ENCODE data around the gene COQ10A. TPM values are rescaled to one million over a fixed set of nuclear protein-coding genes. Genes with fewer than 3 reads are reported as not detected.

COQ10A gene
- polyA plus RNA-seq, 4 donors = 11.0 to 21.2 (median 15.5) TPM

DNA sequence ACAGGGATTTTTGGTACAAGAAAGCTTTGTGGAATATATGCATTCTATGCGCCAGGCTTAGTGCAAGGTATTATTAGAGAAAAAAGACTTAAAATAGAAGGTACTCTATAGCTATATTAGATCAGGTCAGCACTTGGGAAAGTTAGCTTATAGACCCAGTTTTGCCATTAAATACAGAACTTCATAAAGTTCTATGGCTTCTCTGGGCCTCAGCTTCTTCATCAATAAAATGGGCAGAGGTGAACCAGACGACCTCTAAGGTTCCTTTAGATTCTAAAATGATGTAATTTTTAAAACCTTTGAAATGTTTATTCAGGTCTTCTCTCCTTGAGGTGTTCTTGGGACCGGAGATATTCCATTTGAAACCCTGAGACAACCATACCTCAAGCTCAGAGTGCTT, 42.0 kb downstream of the COQ10A start:
- DNase-seq (ENCODE audit: low read depth in 4 of 4, low spot score in 3 of 4) = no peak

- DNase-seq (ENCODE audit: low read depth in 4 of 4, low spot score in 3 of 4) = no peak
These were observed 44.3 kb downstream of the COQ10A start for GRCh38 chr12:56311003-56311402.

GRCh38 chr12:56315249-56315621, 48.5 kb downstream of the COQ10A start:
- peak in 2 of 4 donors; percentile 12 to 14 for DNase-seq (ENCODE audit: low read depth in 4 of 4, low spot score in 3 of 4)

GRCh38 chr12:56315622-56316473, 49.1 kb downstream of the COQ10A start, which contains the start of gene CNPY2:
Gene CNPY2, minus strand, starts transcription at chr12:56315988. Its CDS starts 771 bp downstream, at chr12:56315217.
- DNase-seq (ENCODE audit: low read depth in 4 of 4, low spot score in 3 of 4) = peak; percentile 91 to 93 (median 92)

DNA sequence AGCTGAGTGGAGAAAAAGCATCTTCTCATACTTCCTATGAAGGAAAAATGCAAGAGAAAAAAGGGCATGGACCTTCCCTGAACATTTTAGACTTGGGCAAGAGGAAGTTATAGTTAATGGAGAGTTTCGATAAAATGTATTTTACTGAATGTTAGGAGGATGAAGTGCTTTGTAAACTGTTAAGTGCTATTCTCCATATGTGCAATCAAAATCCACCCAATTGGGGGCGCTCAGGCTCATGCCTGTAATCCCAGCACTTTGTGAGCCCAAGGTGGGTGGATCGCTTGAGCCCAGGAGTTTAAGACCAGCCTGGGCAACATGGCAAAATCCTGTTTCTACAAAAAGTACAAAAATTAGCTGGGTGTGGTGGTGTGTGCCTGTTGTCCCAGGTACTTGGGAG, 50.9 kb downstream of the COQ10A start:
- DNase-seq (ENCODE audit: low read depth in 4 of 4, low spot score in 3 of 4) = no peak

Other genes starting within 250 kb of the COQ10A start
- gene IKZF4, start 245.9 kb upstream of the COQ10A start, polyA plus RNA-seq (ENCODE audit: insufficient read length in 4 of 4) = 10 to 100 TPM; 16.3 to 24.3 (median 17.7) TPM
- gene RPS26, start 225.0 kb upstream of the COQ10A start, polyA plus RNA-seq (ENCODE audit: insufficient read length in 4 of 4) = 100 to 1,000 TPM in 3 of 4 donors, 10 to 100 TPM in 1; 92.7 to 593 (median 231) TPM
- 100 to 1,000 TPM in 1 of 4 donors, 10 to 100 TPM in 2, 1 to 10 TPM in 1; 6.8 to 103 (median 77.2) TPM for gene ERBB3, start 186.8 kb upstream of the COQ10A start, polyA plus RNA-seq (ENCODE audit: insufficient read length in 4 of 4)
- gene PA2G4, start 162.4 kb upstream of the COQ10A start, polyA plus RNA-seq (ENCODE audit: insufficient read length in 4 of 4) = 100 to 1,000 TPM; 104 to 166 (median 154) TPM
- gene RPL41, start 150.3 kb upstream of the COQ10A start, polyA plus RNA-seq (ENCODE audit: insufficient read length in 4 of 4) = 1,000 to 10,000 TPM; 4,554 to 5,864 (median 4,890) TPM
- gene ZC3H10, start 148.7 kb upstream of the COQ10A start, polyA plus RNA-seq (ENCODE audit: insufficient read length in 4 of 4) = 1 to 10 TPM; 4.7 to 6.5 (median 5.7) TPM
- 10 to 100 TPM; 66.2 to 79.3 (median 74.2) TPM for gene ESYT1, start 138.7 kb upstream of the COQ10A start, polyA plus RNA-seq (ENCODE audit: insufficient read length in 4 of 4)
- gene MYL6B, start 114.4 kb upstream of the COQ10A start, polyA plus RNA-seq (ENCODE audit: insufficient read length in 4 of 4) = 100 to 1,000 TPM; 138 to 185 (median 160) TPM
- 1,000 to 10,000 TPM; 1,577 to 1,968 (median 1,895) TPM for gene MYL6, start 108.6 kb upstream of the COQ10A start, polyA plus RNA-seq (ENCODE audit: insufficient read length in 4 of 4)
- gene SMARCC2, start 77.5 kb upstream of the COQ10A start, polyA plus RNA-seq (ENCODE audit: insufficient read length in 4 of 4) = 100 to 1,000 TPM; 106 to 137 (median 129) TPM
- 10 to 100 TPM; 42.5 to 43.6 (median 43.3) TPM for gene RNF41, start 45.0 kb upstream of the COQ10A start, polyA plus RNA-seq (ENCODE audit: insufficient read length in 4 of 4)
- 10 to 100 TPM; 26.5 to 31.0 (median 30.3) TPM for gene NABP2, start 42.6 kb upstream of the COQ10A start, polyA plus RNA-seq (ENCODE audit: insufficient read length in 4 of 4)
- gene SLC39A5, start 36.9 kb upstream of the COQ10A start, polyA plus RNA-seq (ENCODE audit: insufficient read length in 4 of 4) = 10 to 100 TPM in 3 of 4 donors, 1 to 10 TPM in 1; 3.0 to 63.3 (median 44.9) TPM
- 10 to 100 TPM; 23.8 to 42.5 (median 28.9) TPM for gene ANKRD52, start 8.6 kb upstream of the COQ10A start, polyA plus RNA-seq (ENCODE audit: insufficient read length in 4 of 4)
- 100 to 1,000 TPM; 114 to 224 (median 198) TPM for gene CS, start 33.4 kb downstream of the COQ10A start, polyA plus RNA-seq (ENCODE audit: insufficient read length in 4 of 4)
- gene CNPY2, start 49.0 kb downstream of the COQ10A start, polyA plus RNA-seq (ENCODE audit: insufficient read length in 4 of 4) = 100 to 1,000 TPM in 3 of 4 donors, 10 to 100 TPM in 1; 95.9 to 159 (median 151) TPM
- gene PAN2, start 67.1 kb downstream of the COQ10A start, polyA plus RNA-seq (ENCODE audit: insufficient read length in 4 of 4) = 100 to 1,000 TPM in 2 of 4 donors, 10 to 100 TPM in 2; 48.7 to 116 (median 92.9) TPM
- 1 to 10 TPM in 1 of 4 donors, under 1 TPM in 3; 0.57 to 1.3 (median 0.77) TPM for gene IL23A, start 71.9 kb downstream of the COQ10A start, polyA plus RNA-seq (ENCODE audit: insufficient read length in 4 of 4)
- 100 to 1,000 TPM in 3 of 4 donors, 10 to 100 TPM in 1; 78.8 to 139 (median 105) TPM for gene STAT2, start 93.2 kb downstream of the COQ10A start, polyA plus RNA-seq (ENCODE audit: insufficient read length in 4 of 4)
- under 1 TPM in 1 of 4 donors, not detected in 3; 0.13 TPM for gene APOF, start 95.9 kb downstream of the COQ10A start, polyA plus RNA-seq (ENCODE audit: insufficient read length in 4 of 4)
- 10 to 100 TPM; 22.4 to 45.4 (median 38.4) TPM for gene TIMELESS, start 182.5 kb downstream of the COQ10A start, polyA plus RNA-seq (ENCODE audit: insufficient read length in 4 of 4)
- gene MIP, start 187.7 kb downstream of the COQ10A start, polyA plus RNA-seq (ENCODE audit: insufficient read length in 4 of 4) = under 1 TPM in 1 of 4 donors, not detected in 3; 0.13 TPM
- gene SPRYD4, start 201.6 kb downstream of the COQ10A start, polyA plus RNA-seq (ENCODE audit: insufficient read length in 4 of 4) = 1 to 10 TPM; 2.4 to 6.1 (median 4.2) TPM
- gene GLS2, start 221.2 kb downstream of the COQ10A start, polyA plus RNA-seq (ENCODE audit: insufficient read length in 4 of 4) = 1 to 10 TPM in 3 of 4 donors, under 1 TPM in 1; 0.83 to 2.2 (median 1.8) TPM

Data from left renal pelvis (tissue), 4 donors.